Raji (cell line): ENCODE data around the gene TREML4.

Experiments used
- POLR2A ChIP-seq: IDR thresholded peaks from 2 replicates; pipeline ENCODE4 v1.6.1; 2011; ENCODE audit warnings: low read depth, low read length, control low read depth; ENCODE audit not compliant: insufficient read depth

Gene TREML4

DNA sequence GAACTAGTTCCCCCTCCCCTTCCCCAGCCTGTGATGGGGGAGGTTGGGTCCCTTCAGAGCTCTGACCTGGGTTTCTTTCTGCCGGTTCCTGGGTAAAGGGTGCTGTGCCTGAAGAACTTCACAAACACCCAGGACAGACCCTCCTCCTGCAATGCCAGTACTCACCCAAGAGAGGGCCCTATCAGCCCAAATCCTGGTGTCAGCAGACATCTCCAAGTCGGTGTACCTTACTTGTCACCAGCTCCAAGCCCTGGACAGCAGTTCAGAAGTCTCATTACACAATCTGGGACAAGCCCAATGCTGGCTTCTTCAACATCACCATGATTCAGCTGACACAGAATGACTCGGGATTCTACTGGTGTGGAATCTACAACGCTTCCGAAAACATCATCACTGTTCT lies 467 bp downstream of the TREML4 start:
- TF ChIP-seq POLR2A, result no peak

GRCh38 chr6:41229721-41230120 lies 1.6 kb downstream of the TREML4 start:
- TF ChIP-seq POLR2A, result no peak

DNA sequence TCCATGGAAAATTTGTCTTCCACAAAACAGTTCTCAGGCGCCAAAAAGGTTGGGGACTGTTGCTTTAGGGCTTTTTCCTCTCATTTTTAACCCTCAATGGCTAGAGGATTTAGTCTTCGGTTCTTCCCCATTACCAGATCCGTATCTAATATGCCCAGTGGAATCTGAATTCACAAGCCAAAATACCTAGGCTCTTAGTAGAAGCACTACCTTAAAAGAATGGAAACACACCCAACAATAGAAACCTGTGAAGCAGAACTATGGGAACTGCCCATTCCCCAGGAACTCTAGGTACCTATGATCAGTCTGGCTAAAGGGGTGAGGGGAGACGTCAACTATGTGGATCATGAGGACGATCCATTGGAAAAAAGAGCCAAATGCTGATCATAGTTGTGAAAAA lies 3.1 kb downstream of the TREML4 start:
- no peak for TF ChIP-seq POLR2A

DNA sequence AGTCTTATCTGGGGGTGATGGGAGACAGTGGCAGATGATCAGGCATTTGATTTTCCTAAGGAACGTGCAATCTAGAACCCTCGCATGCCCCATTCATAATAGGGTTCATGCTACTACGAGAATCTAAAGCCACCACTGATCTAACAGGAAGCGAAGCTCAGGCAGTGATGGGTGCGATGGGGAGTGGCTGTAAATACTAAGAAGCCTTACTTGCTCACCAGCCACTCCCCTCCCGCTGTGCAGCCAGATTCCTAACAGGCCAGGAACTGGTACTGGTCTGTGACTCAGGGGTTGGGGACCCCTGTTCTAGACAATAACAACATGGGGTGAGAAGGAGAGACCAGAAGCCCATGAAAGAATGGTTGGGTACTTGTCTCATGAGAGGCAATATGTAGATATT lies 4.5 kb downstream of the TREML4 start:
- no peak for TF ChIP-seq POLR2A

DNA sequence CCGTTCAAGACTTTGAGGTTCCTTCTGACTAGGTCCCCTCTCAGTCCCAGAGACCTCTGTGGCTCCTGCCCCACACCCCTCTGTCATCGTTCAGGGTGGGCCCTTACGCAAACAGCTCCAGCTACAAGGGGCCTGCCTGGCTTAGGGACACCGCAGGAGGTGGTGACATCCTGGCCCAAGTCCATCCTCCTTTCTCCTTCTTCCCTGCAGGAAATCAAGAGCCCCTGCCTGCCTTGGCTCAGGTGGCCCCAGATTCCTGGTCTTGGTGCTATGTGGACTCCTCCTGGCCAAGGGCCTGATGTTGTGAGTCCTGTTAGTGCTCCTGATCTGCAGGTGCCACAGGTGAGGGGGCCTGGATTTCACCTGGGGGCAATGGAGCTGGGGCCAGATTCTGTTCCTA lies 8.1 kb downstream of the TREML4 start:
- TF ChIP-seq POLR2A, result no peak

DNA sequence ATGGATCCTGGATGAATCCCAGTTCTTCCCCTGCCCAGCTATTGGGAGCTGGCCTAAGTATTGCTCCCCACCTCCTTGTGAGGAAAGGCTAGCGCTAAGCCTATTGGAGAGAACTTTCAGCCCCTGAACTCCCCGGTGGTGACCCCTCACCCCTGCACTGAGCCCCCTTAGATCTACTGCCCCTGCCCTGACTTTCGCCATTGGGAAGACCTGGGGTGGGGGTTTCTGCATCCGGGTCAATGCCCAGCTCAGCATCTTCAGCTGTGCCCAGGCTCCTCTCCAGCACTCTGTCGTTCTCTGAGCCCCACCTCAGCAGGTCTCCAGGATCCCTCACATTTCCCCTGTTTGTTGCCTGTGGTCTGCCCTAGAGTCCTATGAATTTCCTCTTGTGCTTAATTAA lies 9.0 kb downstream of the TREML4 start:
- TF ChIP-seq POLR2A, result no peak

DNA sequence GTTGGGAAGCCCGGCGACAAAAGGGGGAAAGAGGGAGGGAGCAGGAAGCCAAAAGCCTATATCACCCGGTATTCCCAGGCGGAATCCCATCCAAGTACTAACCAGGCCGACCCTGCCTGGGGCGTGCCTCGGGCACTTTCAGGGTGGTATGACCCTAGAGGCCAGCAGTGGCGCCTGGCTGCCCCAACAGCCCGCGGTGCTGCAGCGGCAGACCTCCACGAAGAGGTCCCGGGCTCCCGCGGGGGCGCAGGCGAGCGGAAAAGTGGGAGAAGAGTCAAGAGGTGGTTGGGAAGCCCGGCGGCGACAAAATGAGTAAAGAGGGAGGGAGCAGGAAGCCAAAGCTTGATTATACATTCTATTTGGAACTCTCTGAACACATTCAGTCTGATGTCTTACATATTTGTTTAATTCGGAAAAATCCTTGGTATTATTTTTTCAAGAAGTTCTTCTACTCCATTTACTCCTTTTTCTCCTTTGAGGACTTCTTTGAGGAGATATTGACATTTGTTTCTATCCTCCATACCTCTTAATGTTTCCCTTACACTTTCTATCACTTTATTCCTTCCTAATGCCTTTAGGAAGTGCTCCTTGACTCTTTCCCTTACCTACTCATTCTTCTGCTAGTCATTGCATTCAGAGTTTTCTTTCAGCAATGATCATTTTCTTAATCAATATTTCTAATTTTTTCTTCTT lies 11.5 kb downstream of the TREML4 start:
- TF ChIP-seq POLR2A, result no peak

GRCh38 chr6:41247288-41247865 lies 19.2 kb downstream of the TREML4 start:
- TF ChIP-seq POLR2A, result no peak

GRCh38 chr6:41247882-41248705 lies 19.9 kb downstream of the TREML4 start:
- TF ChIP-seq POLR2A, result no peak

DNA sequence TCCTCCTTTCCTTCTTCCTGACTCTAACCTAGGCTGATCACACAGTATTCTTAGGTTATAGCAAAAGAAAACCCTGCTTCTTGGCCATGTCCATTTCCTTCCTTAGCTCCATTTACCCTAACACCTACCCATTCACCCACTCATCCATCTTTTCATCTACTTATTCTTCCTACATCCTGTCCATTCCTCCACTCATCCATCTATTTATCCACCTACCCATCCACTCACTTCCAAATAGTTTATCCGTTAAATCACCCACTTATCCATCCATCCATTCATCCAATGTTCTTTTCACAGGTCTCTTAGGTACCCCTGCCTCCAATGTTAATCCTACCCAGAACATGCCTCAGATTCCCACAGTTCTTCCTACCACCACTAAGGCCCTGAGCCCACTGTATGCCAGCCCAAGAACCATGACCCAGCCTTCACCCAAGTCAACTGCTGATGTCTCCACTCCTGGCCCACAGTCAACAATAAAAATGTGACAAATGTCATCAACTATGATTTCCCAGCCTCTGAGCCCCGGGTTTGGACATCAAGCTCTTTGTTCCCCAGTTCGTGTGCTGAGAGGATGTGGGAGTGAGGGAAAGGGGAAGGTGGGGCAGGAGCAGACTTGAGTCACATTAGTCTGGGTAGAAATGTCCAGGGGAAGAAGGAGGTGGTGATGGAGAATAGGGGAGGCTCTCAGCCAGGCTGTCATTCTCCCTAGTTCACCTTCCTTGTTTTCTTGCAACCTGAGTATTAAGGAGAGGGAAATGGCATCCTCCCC lies 24.4 kb downstream of the TREML4 start:
- TF ChIP-seq POLR2A, result no peak

DNA sequence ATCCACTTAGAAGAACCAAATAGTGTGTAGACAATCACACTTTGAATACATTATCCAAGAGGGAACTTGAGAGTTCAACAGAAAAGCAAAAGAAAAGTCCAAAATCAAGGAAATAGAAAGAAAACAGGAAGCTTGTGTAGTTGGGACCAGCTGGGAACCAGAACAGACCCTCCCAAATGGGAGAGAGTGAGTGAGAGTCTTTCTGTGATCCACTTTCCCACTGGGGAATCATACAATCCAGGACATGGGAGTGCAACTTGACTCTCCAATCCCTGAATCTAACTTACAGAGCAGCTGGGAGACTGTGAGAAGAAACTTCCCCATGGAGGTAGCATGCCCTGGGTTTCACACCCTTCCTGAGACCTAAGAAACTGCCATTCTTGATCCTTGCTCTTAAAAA lies 27.0 kb downstream of the TREML4 start:
- TF ChIP-seq POLR2A, result no peak

- TF ChIP-seq POLR2A, result no peak
Measured at GRCh38 chr6:41255638-41256246, 27.6 kb downstream of the TREML4 start.

DNA sequence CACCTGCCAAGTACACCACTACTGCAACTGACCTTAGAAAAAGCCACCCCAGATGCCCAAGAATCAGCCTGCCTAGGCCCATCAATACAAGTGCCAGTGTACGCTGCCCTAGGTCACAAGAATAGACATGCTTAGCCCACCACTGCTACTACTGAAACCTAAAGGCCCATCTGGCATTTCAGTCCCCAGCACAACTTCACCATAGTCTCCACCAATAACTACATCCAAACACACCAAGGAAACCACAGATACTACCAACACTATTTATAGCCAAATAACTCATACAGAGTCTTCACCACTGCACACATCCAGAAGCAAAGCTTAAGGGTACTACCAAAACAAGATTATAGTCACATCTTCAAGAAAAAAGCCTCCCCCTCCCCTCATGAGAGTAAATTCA lies 28.2 kb downstream of the TREML4 start:
- no peak for TF ChIP-seq POLR2A

GRCh38 chr6:41257369-41258195 lies 29.4 kb downstream of the TREML4 start:
- no peak for TF ChIP-seq POLR2A

DNA sequence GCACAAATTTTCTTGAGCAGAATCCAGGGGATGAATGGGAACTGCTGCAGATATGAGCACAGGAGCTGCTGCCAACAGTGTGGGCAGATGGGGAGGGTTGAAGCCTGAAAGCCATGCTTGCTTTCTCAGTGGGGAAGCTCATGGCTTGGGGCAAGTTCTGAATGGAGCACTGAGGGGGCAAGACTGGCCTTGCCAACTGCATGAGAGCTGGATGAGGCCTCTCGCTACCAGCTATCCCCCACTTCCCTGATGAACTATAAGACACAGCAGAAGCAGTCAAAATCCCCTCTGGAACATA lies 30.0 kb downstream of the TREML4 start:
- TF ChIP-seq POLR2A, result no peak

DNA sequence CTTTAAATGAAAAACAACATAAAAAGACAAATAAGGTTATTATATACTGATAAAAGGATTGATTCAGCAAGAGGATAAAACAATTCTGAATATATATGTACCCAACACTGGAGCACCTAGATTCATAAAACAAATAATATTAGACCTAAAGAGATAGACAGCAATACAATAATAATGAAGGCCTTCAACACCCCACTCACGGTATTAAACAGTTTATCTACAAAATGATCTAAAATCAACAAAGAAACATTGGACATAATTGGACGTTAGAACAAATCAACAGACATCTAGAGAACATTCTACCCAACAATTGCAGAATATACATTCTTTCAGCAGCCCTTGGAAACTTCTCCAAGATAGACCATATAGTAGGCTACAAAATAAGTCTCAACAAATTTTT lies 34.3 kb downstream of the TREML4 start:
- TF ChIP-seq POLR2A, result no peak
